K562 (cell line): Measurements from ENCODE around the gene DPEP2NB. TPM values are rescaled to one million over a fixed set of nuclear protein-coding genes. Genes with fewer than 3 reads are reported as not detected.

Experiments
- BMI1 ChIP-seq: fragments of 150-350 bp; IDR thresholded peaks from 2 replicates; pipeline ENCODE4 v1.6.1; 2014; ENCODE audit warnings: low read length
- HOXB6 ChIP-seq: fragments of 250-450 bp; sonication (Bioruptor Pico); IDR thresholded peaks from 2 replicates; pipeline ENCODE4 v1.5.1; 2022; ENCODE audit warnings: mild to moderate bottlenecking, borderline replicate concordance
- KHSRP ChIP-seq: fragments of 450-650 bp; IDR thresholded peaks from 2 replicates; pipeline ENCODE4 v1.6.1; 2017
- MED1 ChIP-seq: sonication (generic); formaldehyde crosslinking; IDR thresholded peaks from 2 replicates; pipeline ENCODE4 v1.8.1; 2023; ENCODE audit warnings: missing genetic modification reagents, borderline replicate concordance
- MTA2 ChIP-seq: fragments of 450-650 bp; IDR thresholded peaks from 2 replicates; pipeline ENCODE4 v1.6.1; 2016; ENCODE audit warnings: low read depth
- TBP ChIP-seq: optimal IDR thresholded peaks from 2 replicates; pipeline ENCODE3; 2011; ENCODE audit warnings: low read depth, low read length, improper control_type of control experiment
- ZNF318 ChIP-seq, 2 experiments: fragments of 450-650 bp; IDR thresholded peaks; 2 replicates each; pipeline ENCODE4 v1.6.1; 2016; ENCODE audit warnings: mild to moderate bottlenecking in 2 of 2, borderline replicate concordance in 1 of 2, low read depth in 1 of 2, moderate library complexity in 1 of 2
- ZNF324 ChIP-seq: fragments of 250-450 bp; sonication (Bioruptor Pico); IDR thresholded peaks from 2 replicates; pipeline ENCODE4 v1.4.0; 2020; ENCODE audit warnings: mild to moderate bottlenecking
- ZNF512 ChIP-seq: IDR thresholded peaks from 2 replicates; pipeline ENCODE4 v1.6.1; 2016; ENCODE audit warnings: missing genetic modification characterization, missing compliant biosample characterization
- polyA plus RNA-seq, 8 experiments: library from polyadenylated mRNA; depleted of rRNA in 4 of 8; stranded (reverse) in 5 of 8; unstranded in 3 of 8; fragments of >200 nt; fragmentation: Nextera tagmentation in 2 of 8; fragmentation: Illumina TruSeq in 1 of 8; extraction: Ambion mirVana in 2 of 8; extraction: Trizol in 1 of 8; gene quantifications; 2 replicates each; pipeline versions ENCODE4 v1.2.1 to v1.2.3, GENCODE V29; 2011 to 2014; ENCODE audit warnings: inconsistent platforms in 1 of 8, missing spikeins in 1 of 8
- total RNA-seq, 7 experiments: library from RNA; depleted of rRNA in 6 of 7; stranded (reverse); fragments of >200 nt in 6 of 7; fragmentation: Illumina TruSeq in 2 of 7; extraction: Trizol in 2 of 7; gene quantifications; 2 replicates each; pipeline versions ENCODE4 v1.2.1 to v1.2.3, GENCODE V29; 2011 to 2021; ENCODE audit warnings: low replicate concordance in 1 of 7
- TF ChIP-seq, protein P1 (sequence below): sonication (generic); formaldehyde crosslinking; IDR thresholded peaks from 2 replicates; pipeline ENCODE4 v1.9.0; 2022; ENCODE audit warnings: mild to moderate bottlenecking, missing genetic modification reagents
- TF ChIP-seq, protein P2 (sequence below): fragments of 250-450 bp; sonication (Bioruptor Pico); IDR thresholded peaks from 2 replicates; pipeline ENCODE4 v1.4.0; 2020; ENCODE audit warnings: mild to moderate bottlenecking
- TF ChIP-seq, protein P3 (sequence below): fragments of 200-800 bp; sonication (Bioruptor generic); IDR thresholded peaks from 2 replicates; pipeline ENCODE4 v1.6.1; 2017; ENCODE audit warnings: missing genetic modification characterization, missing compliant biosample characterization

Gene DPEP2NB
- total and polyA plus RNA-seq, 9 of the 15 experiments (the other 6 are each of a cell fraction or from before 2014, with no cell fraction given), result not detected

DNA sequence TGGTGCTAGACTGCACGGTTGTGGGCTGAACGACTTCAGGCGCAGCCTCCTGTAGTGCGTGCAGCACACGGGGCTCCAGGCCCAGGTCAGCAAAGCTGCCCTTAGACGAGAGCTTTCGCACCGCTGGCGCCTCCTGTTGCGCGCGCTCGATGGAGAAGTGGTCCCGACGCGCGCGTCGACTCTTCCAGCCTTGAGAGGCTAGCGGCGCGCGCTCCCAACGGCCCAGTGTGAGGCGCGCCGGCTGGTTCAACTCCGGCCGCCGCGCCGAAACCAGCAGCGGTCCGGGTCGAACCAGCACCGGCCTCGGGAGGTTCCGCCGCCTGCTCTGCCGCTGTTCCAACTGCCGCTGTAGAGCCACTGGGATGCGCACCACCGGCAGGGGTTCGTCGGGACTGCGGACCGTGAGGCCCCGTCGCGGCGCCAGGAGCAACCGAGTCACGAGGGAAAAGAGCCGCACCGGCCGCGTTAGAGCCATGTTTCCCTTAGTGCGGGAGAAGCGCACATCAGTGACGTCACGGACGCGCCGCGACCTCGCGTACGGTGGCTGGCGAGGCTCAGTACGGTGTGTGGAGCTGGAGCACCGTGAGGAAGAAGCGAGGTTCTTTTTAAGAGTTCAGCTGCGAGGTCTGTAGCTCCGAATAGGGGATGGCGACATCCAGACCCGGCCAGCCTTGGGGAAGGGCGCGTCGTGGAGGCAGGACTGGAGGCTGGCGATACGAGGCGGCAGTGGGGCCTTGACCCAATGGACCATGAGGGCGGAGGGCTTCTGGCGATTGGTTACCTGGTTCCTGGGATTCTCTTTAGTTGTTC lies 7.2 kb upstream of the DPEP2NB start, which contains the start of the genes DDX28 and DUS2 (continued):
- TF ChIP-seq ZNF318 (IDR thresholded peaks at IDR 0.05; ENCODE audit: borderline replicate concordance in 1 of 2, low read depth in 1 of 2), result no peak
- TF ChIP-seq KHSRP, result peak; percentile 95
- TF ChIP-seq, protein P1, sequence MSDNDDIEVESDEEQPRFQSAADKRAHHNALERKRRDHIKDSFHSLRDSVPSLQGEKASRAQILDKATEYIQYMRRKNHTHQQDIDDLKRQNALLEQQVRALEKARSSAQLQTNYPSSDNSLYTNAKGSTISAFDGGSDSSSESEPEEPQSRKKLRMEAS (CRISPR knock-in tag), result peak; percentile 94
- TF ChIP-seq, protein P2, sequence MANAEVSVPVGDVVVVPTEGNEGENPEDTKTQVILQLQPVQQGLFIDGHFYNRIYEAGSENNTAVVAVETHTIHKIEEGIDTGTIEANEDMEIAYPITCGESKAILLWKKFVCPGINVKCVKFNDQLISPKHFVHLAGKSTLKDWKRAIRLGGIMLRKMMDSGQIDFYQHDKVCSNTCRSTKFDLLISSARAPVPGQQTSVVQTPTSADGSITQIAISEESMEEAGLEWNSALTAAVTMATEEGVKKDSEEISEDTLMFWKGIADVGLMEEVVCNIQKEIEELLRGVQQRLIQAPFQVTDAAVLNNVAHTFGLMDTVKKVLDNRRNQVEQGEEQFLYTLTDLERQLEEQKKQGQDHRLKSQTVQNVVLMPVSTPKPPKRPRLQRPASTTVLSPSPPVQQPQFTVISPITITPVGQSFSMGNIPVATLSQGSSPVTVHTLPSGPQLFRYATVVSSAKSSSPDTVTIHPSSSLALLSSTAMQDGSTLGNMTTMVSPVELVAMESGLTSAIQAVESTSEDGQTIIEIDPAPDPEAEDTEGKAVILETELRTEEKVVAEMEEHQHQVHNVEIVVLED (CRISPR knock-in tag), result peak; percentile 54; the same call in 1 of the 2 replicates
- no peak for TF ChIP-seq MTA2
- no peak for TF ChIP-seq ZNF512 (tag)
- TF ChIP-seq TBP, result peak; percentile 93
- TF ChIP-seq BMI1, result no peak
- no peak for TF ChIP-seq MED1
- no peak for TF ChIP-seq ZNF324 (CRISPR knock-in tag)
- TF ChIP-seq, protein P3, sequence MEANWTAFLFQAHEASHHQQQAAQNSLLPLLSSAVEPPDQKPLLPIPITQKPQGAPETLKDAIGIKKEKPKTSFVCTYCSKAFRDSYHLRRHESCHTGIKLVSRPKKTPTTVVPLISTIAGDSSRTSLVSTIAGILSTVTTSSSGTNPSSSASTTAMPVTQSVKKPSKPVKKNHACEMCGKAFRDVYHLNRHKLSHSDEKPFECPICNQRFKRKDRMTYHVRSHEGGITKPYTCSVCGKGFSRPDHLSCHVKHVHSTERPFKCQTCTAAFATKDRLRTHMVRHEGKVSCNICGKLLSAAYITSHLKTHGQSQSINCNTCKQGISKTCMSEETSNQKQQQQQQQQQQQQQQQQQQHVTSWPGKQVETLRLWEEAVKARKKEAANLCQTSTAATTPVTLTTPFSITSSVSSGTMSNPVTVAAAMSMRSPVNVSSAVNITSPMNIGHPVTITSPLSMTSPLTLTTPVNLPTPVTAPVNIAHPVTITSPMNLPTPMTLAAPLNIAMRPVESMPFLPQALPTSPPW (CRISPR knock-in tag), result no peak
- no peak for TF ChIP-seq HOXB6 (CRISPR knock-in tag)
